Neutrophil (primary cell): ENCODE measurements around the gene PNPLA4.

Experiments
- H3K27ac ChIP-seq: fragments of 200-600 bp; sonication (generic); 2 replicates; pipeline ENCODE4 v1.5.1; 2016; ENCODE audit warnings: mild to moderate bottlenecking, moderate library complexity
- H3K27me3 ChIP-seq: fragments of 200-600 bp; sonication (generic); 2 replicates; pipeline ENCODE4 v1.6.0; 2016; ENCODE audit warnings: mild to moderate bottlenecking
- H3K36me3 ChIP-seq: fragments of 200-600 bp; sonication (generic); 2 replicates; pipeline ENCODE4 v1.5.1; 2017
- H3K4me1 ChIP-seq, 2 experiments: fragments of 200-600 bp in 1 of 2; sonication (generic) in 1 of 2; 1 replicate in 1 of 2; 2 replicates in 1 of 2; pipeline versions ENCODE4 v1.5.1 to v1.6.1; 2013 to 2016; ENCODE audit warnings: low read depth in 1 of 2, low read length in 1 of 2, mild to moderate bottlenecking in 1 of 2, moderate library complexity in 1 of 2; ENCODE audit not compliant: control insufficient read depth in 1 of 2, insufficient read depth in 1 of 2
- H3K4me3 ChIP-seq, 2 experiments: fragments of 200-600 bp in 1 of 2; sonication (generic) in 1 of 2; 1 replicate in 1 of 2; 2 replicates in 1 of 2; pipeline ENCODE4 v1.5.1; 2013 to 2016; ENCODE audit warnings: low read depth in 1 of 2, low read length in 1 of 2, mild to moderate bottlenecking in 1 of 2, moderate library complexity in 1 of 2
- H3K9me3 ChIP-seq: fragments of 200-600 bp; sonication (generic); 2 replicates; pipeline ENCODE4 v1.5.1; 2016
- TF ChIP-seq, protein P1 (sequence below): fragments of 200-600 bp; sonication (generic); IDR thresholded peaks from 2 replicates; pipeline ENCODE4 v1.5.1; 2016; ENCODE audit warnings: antibody characterized with exemption

PNPLA4 gene

GRCh38 chrX:7876957-7877356 lies 50.3 kb downstream of the PNPLA4 start:
- TF ChIP-seq, protein P1, sequence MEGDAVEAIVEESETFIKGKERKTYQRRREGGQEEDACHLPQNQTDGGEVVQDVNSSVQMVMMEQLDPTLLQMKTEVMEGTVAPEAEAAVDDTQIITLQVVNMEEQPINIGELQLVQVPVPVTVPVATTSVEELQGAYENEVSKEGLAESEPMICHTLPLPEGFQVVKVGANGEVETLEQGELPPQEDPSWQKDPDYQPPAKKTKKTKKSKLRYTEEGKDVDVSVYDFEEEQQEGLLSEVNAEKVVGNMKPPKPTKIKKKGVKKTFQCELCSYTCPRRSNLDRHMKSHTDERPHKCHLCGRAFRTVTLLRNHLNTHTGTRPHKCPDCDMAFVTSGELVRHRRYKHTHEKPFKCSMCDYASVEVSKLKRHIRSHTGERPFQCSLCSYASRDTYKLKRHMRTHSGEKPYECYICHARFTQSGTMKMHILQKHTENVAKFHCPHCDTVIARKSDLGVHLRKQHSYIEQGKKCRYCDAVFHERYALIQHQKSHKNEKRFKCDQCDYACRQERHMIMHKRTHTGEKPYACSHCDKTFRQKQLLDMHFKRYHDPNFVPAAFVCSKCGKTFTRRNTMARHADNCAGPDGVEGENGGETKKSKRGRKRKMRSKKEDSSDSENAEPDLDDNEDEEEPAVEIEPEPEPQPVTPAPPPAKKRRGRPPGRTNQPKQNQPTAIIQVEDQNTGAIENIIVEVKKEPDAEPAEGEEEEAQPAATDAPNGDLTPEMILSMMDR, result no peak
- H3K9me3 ChIP-seq, result no peaks in the 10 kb centered on the region
- H3K4me3 ChIP-seq, result no peak overlapping the region
- no peaks in the 10 kb centered on the region for H3K36me3 ChIP-seq
- H3K4me1 ChIP-seq, result no peaks in the 10 kb centered on the region
- H3K27ac ChIP-seq, result no peak overlapping the region
- no peaks in the 10 kb centered on the region for H3K27me3 ChIP-seq

DNA sequence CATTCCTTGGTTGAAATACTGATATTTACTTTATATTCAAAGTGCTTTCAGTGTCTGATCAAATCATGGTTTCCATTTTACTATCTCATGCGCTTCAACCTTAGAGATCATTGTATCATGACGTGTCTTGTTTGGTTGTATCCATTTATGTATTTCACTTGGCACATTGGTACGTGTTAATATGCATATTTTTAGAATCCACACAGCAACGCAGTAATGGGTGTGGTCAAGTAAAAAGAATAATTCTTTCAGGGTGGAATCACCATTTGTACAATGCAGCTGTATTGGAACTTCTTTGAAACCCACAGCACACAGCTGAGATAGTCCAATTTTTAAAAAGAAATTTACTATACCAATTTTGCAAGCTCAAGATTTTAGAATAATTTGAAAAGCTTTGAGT lies 55.2 kb downstream of the PNPLA4 start:
- TF ChIP-seq, protein P1, result no peak
- H3K27me3 ChIP-seq, result no peaks in the 10 kb centered on the region
- H3K9me3 ChIP-seq, result no peaks in the 10 kb centered on the region
- no peak overlapping the region for H3K4me3 ChIP-seq
- no peaks in the 10 kb centered on the region for H3K4me1 ChIP-seq
- H3K36me3 ChIP-seq, result no peaks in the 10 kb centered on the region
- no peak overlapping the region for H3K27ac ChIP-seq

DNA sequence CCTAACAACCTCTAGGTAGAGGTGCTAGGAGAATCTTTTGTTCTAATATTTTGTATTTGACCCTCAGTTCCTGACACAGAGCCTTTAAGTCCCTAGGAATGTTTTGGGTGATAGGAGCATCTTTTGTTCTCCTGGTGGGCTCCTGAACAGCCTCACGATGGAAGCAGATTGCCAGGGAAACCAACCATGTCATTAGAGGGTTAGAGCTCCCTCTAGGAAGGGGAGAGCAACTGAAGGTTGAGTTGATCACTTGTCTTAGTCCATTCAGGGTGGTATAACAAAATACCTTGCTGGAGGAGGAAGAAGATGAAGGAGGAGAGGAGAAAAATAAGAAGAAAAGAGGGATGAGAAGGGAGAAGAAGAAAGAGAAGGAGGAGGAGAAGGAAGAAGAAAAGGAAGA lies 75.0 kb downstream of the PNPLA4 start:
- H3K27ac ChIP-seq, result no peak overlapping the region
- H3K4me1 ChIP-seq, result no peaks in the 10 kb centered on the region
- TF ChIP-seq, protein P1, result no peak
- no peaks in the 10 kb centered on the region for H3K9me3 ChIP-seq
- H3K36me3 ChIP-seq, result no peaks in the 10 kb centered on the region
- H3K27me3 ChIP-seq, result no peaks in the 10 kb centered on the region
- H3K4me3 ChIP-seq, result no peak overlapping the region
